Glomerular endothelial cell (primary cell): ENCODE data around the gene DBH. TPM values are rescaled to one million over a fixed set of nuclear protein-coding genes. Genes with fewer than 3 reads are reported as not detected.

Experiments used
- DNase-seq: peaks from one replicate; pipeline ENCODE4 v3.0.0-alpha.2; 2011; ENCODE audit warnings: low read depth, low spot score; ENCODE audit errors: extremely low read depth
- total RNA-seq: library from RNA; depleted of rRNA; stranded (reverse); fragments of >200 nt; gene quantifications from 2 replicates; pipeline ENCODE4 v1.2.3, GENCODE V29; 2015

DBH gene
- total RNA-seq, 1 donor from 2014 or later, result not detected

GRCh38 chr9:133604214-133604613 is 31.9 kb upstream of the DBH start:
- no peak for DNase-seq

DNA sequence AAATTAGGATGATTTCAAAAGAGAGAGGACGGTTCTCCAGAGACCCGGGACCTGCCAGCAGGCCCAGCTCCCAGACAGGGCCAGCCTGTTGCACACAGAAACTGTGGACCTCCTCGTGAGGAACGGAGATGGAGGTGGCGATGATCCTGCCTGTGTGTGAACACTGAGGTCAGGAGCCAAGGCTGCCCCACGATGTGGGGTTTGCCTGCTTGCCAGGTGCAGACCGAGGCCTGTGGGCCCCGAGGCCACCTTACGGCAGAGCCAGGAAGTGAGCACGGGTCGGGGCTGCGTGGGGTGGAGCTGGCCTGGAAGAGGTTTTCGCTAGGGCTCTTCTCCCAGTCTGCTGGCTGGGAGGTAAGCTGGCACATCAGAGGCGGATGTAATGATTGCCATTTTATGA is 31.3 kb upstream of the DBH start:
- DNase-seq, result no peak

GRCh38 chr9:133605446-133605845 is 30.7 kb upstream of the DBH start:
- DNase-seq, result no peak

- no peak for DNase-seq
Measured at GRCh38 chr9:133605856-133606707, 30.1 kb upstream of the DBH start.

DNA sequence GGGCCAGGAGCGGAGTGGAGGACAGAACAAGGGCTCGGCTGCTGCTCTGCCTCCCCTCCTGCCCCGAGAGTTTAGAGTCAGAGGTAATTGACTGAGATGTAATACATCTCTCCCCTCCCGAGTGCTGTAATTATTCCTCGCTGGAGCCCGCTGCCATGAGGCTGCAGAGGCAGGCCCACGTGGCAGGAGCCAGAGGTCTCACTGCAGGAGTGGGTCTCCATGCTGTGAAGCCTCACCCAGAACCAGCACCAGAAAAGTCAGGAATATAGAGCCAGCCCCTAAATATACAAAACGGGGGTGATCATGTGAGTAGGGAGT is 29.5 kb upstream of the DBH start:
- DNase-seq, result no peak

GRCh38 chr9:133607381-133607780 is 28.8 kb upstream of the DBH start:
- DNase-seq, result no peak

- DNase-seq, result no peak
Measured at GRCh38 chr9:133607976-133608375, 28.2 kb upstream of the DBH start.

GRCh38 chr9:133608382-133608781 is 27.8 kb upstream of the DBH start:
- no peak for DNase-seq

DNA sequence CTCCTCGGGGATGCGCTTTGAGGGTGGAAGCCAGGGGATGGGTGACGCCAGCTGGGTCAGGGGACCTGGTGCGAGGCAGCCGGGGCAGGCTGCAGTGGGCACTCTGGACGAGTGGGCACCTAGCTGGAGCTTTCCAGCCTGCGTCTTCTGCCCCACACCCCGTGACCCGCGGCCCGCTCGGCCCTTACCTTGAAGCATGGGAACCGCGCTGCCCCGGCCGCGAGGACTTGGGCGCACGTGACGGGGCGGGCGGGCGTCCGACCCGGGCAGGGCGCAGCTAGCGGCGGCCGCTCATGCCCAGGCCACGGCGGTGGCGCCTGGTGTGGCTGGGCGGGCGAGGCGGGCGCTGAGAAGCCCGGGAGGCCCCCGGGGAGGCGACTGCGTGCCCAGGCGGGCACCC is 27.3 kb upstream of the DBH start:
- no peak for DNase-seq

DNA sequence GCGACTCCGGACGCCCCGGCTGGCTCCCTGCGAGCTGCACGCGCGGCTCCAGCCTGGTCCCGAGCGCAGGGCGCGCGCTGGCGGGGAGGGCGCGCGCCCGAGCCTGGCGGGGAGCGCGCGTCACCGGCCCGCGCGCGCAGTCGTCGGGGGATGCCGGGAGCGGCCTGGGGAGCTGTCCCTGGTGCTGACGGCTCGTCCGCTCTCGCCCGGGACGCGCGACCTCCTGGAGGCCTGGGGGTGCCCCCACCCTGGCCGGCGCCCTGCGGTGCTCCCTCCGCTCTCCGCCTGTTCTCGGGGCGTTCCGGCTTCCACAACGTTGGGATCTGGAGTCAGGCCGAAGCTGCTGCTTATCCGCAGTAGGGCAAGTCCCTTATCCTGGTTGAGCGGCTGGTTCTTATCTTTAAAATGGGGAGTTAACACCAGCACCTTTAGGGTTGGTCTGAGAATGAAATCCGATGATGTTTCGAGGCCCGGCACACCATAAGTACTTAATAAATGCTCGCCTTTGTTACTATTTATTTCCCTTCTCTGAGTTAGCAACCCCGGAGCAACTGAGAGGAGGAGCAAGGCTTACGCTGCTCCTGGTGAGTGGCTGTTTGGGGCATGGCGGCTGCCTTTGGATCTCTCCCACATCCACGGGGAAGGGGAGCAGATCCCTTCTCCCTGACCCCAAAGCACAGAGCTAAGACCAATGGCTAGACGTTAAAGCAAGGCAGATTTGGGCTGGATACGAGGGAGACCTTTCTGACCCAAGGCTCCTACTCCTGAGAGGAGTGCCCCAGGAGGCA is 26.7 kb upstream of the DBH start, which contains the start of gene FAM163B:
Gene FAM163B, minus strand, starts transcription at position 79 of the 788 bp plus-strand sequence. CDS start 29,166 bp downstream, outside the sequence.
- no peak for DNase-seq

DNA sequence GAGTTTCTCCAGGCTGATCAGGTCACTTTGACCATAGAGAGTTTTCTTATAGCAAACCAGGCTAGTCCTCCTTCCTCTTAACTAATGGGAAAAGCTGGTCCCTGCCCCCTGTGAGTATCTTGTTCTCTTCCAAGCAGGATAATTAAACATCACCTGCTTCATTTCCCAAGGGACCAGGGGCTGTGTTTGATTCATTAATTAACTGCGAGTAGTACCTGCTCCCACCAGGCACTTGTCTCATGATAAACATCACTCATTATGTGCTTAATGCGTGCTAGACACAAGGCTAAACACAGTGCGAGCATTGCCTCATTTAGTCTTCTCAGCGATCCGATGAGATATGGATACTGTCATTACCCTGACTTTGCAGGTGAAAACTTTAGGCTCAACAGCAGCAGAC is 25.3 kb upstream of the DBH start:
- DNase-seq, result no peak

- no peak for DNase-seq
Measured at GRCh38 chr9:133612051-133612450, 24.1 kb upstream of the DBH start.

GRCh38 chr9:133612816-133613215 is 23.3 kb upstream of the DBH start:
- no peak for DNase-seq

DNA sequence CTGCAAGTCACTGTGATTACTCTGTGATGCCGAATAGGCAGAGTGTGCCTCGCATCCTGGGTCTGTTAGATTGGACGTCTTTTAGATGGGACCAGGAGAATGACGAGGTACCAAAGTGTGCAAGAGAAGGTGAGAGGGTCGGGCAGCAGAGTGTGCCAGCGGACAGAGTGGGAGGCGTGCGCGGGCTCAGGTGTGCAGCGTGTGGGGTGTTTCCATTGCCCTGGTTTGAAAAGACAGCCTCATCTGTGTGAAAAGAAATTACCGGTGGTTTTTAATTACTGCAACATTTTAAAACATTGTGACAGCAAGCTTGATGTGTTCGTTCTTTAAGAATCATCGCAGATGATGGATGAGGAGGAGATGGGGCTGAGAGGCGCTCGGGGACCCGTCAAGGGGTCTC is 22.7 kb upstream of the DBH start:
- DNase-seq, result no peak

DNA sequence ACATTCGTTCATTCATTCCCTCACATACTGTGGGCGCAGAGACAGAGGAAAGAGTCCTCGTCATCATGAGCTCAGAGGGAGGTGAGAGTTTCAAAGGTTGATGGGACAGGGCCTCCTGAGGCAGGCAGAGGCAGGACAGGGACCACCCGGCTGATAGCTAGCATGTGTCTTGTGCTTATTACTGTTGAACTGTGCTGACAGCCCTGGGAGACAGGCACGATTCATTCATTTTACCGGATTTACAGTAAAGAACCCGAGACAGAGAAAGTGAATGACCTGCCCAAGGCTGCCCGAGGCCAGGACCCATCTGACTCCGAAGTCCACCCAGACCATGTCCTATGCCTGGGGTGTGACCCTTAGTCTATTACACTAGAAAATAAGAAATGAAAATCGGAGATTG is 22.1 kb upstream of the DBH start:
- DNase-seq, result no peak

DNA sequence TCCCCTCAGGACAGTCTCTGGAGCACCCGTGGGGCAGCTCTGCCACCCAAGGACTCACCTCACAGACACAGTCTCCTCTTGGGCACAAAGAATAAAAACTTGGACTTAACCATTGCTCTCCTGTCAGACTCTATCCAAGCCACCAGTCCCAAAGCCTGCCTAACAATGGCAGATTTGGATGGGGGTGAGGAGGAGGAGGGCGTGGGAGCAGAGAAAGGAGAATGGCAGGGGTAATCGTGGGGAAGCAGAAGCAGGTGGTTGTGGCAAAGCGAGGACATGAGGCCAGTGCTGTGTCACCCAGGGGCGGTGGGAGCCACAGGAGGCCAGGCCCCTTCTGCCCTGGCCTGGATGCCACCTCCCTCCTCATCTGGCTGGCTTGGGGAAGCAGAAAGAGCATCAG is 21.5 kb upstream of the DBH start:
- no peak for DNase-seq

- DNase-seq, result no peak
Measured at GRCh38 chr9:133615186-133615585, 21.0 kb upstream of the DBH start.

- DNase-seq, result no peak
Measured at GRCh38 chr9:133615606-133616188, 20.5 kb upstream of the DBH start.

- DNase-seq, result no peak
Measured at GRCh38 chr9:133616643-133617405, 19.3 kb upstream of the DBH start.

DNA sequence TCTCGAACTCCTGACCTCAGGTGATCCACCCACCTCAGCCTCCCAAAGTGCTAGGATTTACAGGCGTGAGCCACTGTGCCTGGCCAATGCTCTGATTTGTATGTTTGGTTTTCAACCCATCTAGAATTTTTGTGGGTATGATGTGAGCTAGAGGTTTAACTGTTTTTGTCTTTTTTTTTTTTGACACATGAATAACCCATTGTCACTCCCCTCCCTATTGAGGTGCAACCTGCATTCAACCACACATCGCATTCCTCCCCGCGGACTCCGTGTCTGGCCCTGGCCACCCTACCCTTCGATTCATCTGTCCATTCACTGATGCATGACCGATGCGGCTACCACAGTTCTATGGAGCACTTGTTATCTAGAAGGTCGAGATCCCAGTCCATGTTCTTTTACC is 17.4 kb upstream of the DBH start:
- no peak for DNase-seq

- no peak for DNase-seq
Measured at GRCh38 chr9:133619791-133620190, 16.4 kb upstream of the DBH start.
